ENCODE measurements around the gene MN1.

The MN1 gene

DNA sequence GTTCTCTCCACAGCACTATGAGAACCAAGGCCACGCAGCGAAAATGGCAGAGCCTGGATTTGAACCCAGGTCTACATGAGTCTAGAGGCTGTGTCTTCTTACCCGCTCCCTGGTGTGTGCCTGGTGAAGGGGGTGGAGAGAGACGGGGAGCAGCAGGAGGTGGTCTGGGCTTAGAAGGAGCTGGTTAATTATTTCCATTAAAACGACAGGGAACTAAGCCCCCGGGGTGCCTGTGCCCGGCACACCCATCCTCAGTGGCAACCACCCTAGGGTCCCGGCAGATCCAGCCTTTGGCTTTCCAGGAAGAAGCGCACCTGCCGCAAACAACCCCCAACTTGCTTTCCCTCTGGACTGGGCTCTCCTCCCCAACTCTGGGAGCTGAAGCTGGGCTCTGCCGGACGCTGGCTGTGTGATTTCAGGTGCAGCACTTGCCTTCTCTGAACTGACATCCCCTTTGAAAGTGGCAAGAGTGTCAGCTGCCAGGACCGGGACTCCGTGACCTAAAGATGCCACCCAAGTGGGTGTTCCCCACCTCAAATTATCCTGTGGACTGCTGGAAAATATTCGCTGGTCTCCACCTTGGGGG is 35.8 kb downstream of the MN1 start:
- DNase-seq (ENCODE audit: low read depth in 3 of 3, low spot score in 1 of 3): no peak

DNA sequence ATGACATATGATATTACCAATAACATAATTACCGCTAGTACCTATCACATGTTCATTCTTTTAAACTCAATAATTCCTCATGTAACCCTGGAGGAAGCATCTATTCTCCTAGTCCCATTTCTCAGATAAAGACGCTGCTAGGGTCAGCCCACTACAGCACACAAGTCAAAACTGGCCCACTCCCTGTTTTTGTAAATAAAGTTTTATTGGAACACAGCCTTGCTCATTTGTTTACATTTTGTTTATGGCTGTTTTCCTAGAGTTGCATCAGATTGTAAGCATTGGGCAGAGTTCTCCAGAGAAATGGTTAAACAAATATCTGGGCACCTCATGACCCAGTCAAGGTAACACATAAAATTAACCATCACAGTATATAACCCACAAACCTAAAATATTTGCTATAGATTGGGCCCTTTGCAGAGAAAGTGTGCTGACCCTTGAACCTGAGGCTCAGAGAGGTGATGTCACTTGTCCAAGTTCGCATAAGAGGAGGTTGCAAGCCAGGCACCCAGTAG is 36.8 kb downstream of the MN1 start:
- no peak for DNase-seq (ENCODE audit: low read depth in 3 of 3, low spot score in 1 of 3)

DNA sequence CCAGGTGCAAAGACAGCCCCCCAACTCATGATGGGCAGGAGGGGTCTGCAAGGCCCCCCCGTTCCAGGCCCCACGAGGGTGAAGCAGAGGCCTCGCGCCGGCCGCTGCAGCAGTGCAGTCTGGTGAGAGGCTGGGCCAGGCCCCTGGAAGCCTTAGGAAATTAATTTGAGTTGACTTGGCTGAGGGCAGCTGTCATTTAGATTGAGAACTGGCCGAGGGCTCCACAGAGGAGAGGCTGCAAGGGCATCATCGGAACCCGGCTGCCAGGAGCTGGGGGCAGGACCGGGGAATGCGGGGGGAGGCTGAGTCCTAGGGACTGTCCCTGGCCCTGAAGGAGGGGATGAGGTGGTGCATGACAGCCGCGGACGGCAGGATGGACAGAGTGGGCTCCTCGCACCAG is 39.9 kb downstream of the MN1 start:
- no peak for DNase-seq (ENCODE audit: low read depth in 3 of 3, low spot score in 1 of 3)

DNA sequence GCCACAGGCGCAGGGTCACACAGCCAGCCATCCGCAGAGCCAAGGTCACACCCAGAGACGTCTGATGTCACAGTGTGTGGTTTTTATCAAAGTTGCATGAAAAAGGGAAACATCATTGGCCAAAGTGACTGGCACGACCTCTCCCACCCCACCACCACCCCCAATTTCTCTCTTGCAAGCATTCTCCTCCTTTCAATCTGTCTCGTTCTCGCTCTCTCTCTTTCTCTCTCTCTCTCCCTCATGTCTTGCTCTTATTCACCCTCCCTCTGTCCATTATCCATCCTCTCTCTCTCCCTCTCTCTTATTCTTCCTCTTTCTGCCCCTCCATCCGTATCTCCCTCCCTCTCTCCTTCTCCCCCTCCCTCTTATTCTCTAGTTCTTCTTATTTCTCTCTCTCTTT is 40.6 kb downstream of the MN1 start:
- no peak for DNase-seq (ENCODE audit: low read depth in 3 of 3, low spot score in 1 of 3)

DNA sequence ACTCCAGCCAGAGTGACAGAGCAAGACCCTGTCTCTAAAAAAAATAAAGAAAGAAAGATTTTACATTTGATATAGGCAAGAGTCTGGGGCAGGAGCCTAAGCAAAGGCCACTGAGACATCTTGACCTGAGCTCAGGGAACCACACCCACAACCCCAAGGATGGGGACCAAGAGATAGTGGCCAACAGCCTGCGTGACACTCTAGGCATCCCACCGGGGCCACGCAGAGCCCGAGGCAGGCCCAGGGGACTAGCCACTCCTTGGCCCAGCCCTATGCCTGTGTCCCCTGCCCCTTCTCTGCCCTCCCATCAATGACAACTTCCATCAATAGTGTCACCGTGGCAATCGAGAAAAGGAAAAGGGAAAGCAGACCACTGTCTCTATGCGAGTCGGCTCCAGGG is 41.1 kb downstream of the MN1 start:
- no peak for DNase-seq (ENCODE audit: low read depth in 3 of 3, low spot score in 1 of 3)

DNA sequence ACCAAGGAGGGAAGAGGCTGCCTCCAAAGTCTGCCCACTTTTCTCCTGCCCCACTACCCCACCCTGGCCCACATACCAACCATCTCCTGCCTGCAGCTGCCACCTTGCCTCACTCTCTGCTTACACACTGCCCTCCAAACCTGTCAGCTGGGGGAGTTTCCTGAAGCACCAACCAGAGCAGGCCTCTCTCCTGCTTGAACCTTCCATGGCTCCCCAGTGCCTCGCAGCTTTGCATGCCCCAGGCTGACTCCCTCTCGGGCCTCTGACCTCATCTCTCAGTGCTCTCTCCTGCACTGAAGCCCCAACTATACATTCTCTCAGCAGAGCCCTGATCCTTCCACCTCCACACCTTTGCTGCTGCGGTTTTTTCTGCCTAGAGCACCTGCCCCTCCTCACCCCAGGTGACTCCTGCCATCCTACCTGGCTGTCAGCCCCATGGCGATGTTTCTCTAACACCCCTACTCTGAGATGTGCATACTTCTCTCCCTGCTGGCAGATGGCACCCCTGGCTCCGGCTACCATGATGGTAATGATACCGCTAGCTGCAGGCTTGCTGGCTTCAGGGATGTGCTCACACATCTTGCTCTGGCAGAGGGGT is 43.5 kb downstream of the MN1 start:
- no peak for DNase-seq (ENCODE audit: low read depth in 3 of 3, low spot score in 1 of 3)

DNA sequence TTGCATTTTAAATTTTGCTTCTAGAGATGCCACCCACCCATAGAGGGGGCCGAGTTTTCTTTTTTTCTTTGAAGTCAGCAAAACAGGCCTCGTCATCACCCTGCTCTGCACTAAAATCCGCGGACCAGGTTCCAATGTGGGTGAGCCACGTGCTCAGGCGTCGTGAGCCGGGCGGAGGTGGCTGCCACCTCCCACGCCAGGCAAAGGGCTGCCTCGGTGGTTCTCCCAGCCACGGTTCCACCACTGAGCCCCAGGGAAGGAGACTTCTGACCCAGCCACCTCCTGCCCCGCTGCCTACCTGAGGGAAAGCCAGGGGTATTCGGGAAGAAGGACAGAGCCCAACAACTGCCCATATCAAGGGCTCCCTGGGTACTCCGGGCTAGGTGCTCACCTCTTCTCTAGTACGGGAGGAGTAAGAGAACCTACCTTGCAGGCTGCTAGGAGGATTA is 45.3 kb downstream of the MN1 start:
- DNase-seq (ENCODE audit: low read depth in 3 of 3, low spot score in 1 of 3): no peak

DNA sequence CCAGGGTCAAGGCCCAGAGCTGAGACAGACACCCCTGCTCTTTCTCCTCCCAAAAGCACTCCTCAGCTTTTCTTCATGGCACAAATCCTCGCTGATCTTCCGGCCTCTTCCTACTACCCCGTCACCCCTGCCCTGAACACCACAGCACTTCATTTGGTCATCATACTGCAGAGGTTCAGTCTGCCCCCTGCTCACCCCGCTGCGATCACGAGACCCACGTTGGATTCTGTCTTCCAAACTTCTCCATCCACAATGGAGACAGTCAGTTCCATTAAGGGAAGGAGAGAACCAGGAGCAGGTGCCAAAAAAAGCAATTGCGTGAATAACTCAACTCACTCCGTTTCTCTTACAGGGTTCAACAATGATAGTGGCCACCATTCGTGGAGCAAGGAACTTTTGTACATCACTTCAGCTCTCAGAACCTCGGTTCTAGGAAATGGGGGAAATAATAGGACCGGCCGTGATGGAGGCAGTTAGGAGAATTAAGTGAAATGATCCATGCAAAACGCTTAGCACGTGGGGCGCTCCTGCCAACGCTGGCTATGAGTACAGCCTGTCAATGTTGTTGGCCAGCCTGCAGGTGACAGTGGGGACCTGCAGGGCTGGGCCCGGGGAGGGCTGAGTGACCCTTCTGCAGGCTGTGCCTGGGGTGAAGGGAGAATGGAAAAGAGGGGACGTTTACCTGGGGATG is 45.9 kb downstream of the MN1 start:
- no peak for DNase-seq (ENCODE audit: low read depth in 3 of 3, low spot score in 1 of 3)

DNA sequence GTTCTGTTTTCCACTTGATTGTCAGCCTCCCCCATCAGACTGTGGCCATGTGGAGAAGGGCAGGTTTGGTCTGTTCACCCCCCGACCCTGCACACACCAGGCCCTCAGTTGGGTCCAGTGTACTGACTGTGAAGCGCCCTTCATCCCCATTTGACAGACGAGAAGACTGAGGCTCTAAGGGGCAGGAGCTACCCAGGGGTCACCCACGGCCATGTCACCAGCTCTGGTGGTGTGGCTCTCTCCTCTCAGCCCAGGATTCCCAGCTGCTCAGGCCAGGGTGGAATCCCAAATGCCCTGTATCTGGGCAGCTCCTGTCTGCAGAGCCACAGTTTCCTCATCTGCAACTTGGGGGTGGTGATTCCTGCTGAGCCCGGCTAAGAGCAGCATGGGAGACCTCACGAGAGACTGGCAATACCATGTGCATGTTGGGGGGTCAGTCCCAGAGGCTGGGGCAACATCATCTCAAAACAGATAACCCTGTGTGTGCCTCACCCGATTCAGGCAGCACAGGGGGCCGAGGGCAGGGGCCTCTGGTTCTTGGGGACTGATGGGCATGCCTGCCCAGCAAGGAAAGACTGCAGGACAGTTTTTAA is 46.6 kb downstream of the MN1 start:
- no peak for DNase-seq (ENCODE audit: low read depth in 3 of 3, low spot score in 1 of 3)

DNA sequence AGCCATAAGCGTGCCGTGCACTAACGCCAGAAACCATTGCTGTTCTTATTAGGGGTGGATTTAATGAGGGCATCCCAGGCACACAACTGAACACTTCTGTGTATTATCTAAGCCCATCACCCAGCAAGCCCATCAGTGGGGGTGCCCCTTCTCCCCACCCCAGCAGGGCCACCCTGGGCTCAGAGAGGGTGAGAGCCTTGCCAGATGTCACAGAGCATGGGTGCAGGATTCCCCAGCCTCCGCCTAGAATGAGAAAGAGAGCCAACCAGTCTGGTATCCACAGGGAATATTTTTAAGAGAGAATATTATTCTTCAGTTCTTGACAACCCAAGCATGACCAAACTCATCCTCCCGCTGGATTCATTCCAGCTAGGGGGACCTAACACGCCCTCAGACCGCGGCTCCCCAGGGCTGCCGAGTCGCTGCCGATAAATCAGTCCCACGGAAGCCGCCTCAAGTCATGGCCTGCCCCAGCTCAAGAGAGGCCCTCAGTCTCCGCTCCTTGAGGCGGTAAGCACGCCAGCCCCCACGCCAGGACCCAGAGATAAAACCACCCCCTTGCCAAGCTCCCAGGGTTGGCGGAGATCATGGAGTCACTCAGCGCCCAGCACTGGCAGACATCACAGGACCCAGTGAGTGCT is 47.2 kb downstream of the MN1 start:
- DNase-seq (ENCODE audit: low read depth in 3 of 3, low spot score in 1 of 3): no peak

DNA sequence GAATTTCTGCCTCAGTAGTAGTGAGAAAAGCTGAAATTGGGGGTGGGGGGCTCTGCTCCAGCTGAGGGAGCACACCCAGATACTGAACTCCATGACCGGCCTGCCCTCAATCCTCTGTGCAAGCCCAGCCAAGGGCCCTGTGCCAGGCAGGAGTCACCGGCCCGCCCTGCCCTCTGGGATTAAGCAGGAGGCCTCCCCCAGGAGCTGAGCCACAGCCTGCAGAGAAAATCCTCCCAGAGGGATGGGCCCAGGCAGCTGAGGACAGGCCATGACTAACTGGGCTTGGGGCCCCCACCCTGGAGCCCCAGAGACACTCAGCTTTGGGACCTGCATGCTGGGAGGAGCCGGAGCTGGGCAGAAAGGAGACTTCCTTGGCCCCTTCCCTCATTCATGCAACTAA is 48.8 kb downstream of the MN1 start:
- no peak for DNase-seq (ENCODE audit: low read depth in 3 of 3, low spot score in 1 of 3)

DNA sequence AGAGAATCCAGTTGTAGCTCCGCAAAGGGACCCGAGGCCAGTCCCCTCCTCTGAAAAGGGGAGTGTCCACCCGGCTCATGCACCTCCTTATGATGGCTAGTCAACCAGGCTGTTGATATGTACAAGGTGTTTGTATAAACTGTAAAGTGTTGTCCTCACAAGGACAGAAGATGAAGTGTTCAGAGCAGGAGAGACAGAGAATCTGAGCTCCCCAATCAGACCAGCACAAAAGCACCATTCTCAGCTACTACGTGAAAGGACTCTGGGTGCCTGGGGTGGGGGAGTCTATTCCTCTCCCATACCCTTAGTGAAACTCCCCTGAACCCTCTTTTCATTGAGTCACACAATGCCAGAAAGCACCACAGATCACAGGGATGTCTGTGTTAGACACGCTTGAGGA is 49.4 kb downstream of the MN1 start:
- DNase-seq (ENCODE audit: low read depth in 3 of 3, low spot score in 1 of 3): no peak

DNA sequence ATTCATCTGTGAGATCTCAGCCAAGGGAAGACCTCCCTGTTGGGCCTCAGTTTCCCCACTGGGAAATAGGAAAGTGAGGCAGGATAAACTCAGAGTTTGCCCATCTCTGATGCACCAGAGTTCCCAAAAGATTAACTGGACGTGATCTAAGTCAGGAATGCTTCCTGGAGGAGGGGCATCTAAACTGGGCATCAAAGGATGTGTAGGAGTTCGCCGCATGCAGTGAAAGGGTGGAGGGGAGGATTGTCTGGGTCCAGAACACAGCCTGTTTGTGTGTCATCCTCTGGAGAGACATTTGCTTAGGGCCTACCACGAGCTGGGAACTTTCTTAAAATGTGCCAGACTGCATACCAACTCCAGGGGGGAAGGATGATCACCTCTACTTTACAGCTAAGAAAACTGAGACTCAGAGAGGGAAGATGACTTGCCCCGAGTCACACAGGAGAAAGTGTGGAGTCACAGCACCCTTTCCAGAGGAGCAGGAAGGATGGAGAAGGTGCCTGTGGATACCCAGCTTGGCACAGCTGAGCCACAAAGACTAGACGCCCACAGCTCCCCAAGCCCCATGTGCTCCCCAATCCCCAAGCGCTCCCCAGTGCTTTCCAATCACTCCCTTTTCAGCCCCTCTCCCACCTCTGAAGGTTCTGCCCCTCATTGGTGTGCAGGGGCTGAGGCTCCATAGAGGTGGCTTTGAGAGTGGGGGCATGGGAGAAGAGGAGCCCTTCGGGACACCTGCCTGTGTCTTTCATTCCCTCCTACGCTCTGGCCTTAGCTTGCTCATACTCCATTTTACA is 50.1 kb downstream of the MN1 start:
- no peak for DNase-seq (ENCODE audit: low read depth in 3 of 3, low spot score in 1 of 3)

DNA sequence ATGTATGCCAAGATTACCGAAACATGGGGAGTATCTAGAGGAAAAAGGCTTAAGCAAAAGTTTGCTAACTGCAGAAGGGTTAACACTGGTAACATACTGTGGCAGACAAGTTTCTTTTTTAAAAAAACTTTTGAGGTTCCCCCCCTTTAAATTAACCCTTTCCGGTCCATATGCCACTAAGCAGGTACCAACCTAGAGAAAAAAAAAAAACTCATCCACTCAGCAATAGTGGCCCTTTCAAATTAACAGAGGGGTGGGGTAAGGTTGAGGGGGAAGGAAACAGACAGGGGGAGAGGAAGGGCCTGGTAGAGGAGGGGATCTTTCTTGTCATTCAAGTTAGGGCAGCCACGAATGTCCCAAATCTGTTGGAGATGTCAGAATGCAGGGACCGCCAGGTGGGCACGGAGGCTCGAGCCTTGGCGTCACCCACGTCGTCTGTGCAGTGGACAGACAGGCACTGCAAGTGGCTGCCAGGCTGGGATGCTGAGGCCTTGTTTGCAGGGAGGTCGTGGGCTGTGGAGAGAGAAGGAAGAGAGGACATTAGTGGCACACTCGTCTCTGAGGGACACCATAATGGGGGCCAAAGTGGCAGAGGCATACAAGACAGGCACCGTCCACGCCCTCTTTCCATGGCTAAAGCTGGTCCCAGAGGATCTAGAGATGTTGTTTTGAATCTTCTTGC is 50.8 kb downstream of the MN1 start:
- no peak for DNase-seq (ENCODE audit: low read depth in 3 of 3, low spot score in 1 of 3)

DNA sequence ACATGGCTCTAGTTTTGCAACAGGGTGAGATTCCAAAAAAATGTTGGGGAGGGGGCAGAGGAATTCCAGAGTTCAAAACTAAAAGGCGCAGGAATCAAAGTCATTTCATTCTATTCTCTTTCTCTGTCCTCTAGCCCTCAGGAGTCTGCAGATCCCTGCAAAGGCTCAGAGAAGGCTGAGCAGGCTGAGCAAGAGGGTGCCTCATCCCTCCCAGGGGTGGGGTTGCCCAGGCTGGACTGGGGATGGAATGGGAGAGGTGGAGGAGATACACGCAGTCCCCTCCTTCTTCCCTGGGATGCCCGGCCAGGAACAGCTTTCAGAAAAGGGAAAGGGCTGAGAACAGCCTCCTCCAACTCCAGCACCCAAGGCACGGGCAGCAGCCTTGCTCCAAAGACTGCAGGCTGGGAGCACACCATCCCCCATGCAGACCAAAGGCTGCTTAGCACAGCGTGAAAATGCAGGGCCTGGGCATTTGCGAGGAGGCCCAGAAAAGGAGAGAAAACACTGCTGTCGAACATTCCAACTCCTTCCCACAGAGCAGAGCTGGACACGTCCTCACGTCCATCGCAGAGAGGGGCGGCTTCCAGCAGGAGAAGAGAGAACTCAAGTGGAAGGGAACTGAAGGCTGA is 51.8 kb downstream of the MN1 start:
- DNase-seq (ENCODE audit: low read depth in 3 of 3, low spot score in 1 of 3): no peak

DNA sequence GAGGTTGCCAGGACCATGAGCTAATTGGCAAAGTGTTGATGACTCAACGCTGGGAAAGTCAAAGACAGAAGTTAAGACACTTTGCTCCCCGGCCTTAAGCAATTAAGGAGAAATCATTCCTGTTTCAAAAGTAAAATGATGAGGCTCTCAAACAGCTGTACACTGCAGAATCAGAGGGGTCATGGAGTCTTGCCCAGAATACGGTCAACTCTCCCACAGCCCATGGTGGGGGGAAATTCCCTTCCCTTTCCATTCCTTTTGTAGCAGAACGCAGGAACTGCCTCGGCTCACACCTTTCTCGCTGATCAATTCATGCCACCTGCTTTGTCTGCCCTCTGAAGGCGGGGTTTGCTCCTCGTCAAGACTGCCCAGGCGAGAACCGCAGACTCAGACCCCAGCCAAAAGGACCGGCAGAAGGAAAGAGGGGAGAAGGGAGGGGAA is 52.8 kb downstream of the MN1 start:
- no peak for DNase-seq (ENCODE audit: low read depth in 3 of 3, low spot score in 1 of 3)

DNA sequence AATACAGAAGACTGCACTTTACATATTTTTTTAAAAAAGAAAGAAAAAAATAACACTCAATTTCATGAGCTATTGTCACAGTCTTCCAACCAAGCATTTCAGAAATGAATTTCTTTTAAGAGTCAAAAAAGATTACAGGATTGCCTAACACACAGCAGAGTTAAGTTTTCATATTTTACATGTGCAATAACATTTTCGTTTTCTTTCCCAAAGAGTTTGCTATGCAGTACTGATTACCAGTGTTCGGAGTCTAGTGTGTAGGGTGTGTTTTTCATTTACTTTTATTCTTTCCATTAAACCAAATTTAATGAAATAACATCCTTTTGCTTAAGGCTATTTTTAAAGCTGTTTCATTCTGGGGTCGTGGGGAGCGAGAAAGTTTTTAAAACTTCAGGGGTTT is 53.2 kb downstream of the MN1 start:
- no peak for DNase-seq (ENCODE audit: low read depth in 3 of 3, low spot score in 1 of 3)

DNA sequence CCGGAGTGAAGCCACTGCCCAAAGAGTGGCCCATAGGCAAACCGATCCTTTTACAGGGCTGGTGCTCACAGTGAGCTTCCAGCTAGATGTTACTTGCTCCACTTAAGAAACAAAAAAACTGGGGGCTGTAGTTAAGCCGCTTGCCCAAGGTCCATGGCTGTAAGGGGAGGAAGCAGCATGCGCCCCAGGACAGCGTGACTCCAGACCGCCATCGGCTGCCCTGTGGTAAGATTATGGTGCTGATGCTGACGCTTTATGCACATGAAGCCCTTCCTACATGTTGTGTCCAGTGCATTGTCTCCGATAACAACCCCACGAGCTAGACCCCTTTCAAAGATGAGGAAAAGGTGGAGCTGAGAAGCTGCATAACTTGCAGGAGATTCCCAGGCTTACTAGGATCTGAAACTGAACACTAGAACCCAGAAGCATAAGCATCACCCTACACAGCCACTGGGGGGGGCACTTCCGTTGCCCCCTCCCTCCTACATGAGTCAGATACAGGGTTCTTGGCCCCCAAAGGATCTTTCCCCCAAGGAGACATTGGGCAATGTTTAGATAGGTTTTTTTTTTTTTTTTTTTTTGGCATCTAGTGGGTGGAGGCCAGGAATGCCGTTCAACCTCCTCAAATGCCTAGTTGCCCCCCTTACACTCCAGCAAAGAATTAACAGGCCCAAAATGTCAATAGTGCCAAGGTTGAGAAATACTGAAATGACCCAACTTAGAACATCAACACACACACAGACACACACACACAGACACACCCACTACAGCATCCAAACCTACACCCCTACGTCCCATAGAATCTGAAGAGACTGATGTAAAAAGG is 53.9 kb downstream of the MN1 start:
- DNase-seq (ENCODE audit: low read depth in 3 of 3, low spot score in 1 of 3): no peak

DNA sequence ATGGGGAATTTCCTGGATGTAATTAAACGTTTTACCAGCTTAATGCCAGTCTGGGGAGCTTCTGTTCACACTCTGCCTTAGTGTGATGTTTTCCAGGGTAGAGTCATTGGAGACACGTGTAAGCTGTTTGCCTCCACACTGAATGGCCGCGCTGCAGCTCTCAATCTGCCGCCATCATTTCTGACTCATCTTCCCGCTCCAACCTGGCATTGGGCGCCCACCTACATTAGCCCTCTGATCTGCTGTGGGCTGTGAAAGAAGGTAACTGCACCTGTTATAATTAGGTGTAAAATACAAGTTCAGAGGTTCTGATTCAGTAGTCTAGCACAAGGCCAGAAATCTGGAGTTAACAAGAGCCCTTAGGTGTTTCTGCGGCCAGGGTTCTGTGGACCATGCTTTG is 54.6 kb downstream of the MN1 start:
- no peak for DNase-seq (ENCODE audit: low read depth in 3 of 3, low spot score in 1 of 3)
